ENCODE data around the gene MRPL24. TPM values are rescaled to one million over a fixed set of nuclear protein-coding genes. Genes with fewer than 3 reads are reported as not detected.

The MRPL24 gene
- total RNA-seq, 1 experiment from 2014 or later: 27.3 TPM

DNA sequence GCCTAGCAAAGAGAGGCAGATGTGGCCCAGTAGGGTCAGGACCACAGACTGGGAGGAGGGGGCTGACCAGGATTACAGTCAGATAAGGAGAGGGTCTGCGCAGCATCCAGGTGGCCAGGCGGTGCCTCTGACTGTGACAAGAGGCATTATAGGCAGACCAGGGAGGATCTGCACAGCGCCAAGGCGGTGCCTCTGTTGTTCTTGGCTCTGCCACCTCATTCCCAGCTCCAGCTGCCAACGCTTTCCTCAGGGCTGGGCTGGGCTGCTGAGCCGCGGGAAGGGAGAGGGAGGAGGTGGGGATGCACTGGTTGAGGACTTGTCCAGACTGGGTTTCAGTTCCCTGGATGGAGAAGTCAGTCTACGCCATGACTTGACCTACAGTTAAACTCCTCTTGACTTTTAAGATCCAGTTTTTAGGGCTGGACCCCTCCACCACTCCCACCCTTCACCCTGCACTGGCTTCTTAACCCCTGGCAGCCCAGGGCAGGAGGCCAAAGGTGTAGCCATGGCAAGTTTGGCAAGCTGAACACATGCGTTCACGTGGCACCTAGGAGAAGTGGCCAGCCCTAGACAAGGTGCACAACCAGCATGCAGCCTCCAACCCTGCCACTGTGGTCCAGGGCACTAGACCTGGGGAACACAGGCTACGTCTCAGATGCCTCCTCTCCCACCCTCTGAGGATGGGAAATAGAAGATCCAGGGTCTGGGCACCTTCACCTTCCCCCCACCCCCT lies 31.0 kb downstream of the MRPL24 start:
- H2BK12ac ChIP-seq (ENCODE audit: insufficient read length, low read depth, low read length): no peak overlapping the region
- H2AFZ ChIP-seq (ENCODE audit: low read length): no peak overlapping the region
- no peak overlapping the region for H3K23ac ChIP-seq (ENCODE audit: insufficient read length, low read depth, low read length)
- H4K91ac ChIP-seq (ENCODE audit: insufficient read length, low read depth, low read length): no peak overlapping the region
- DNase-seq: no peak
- Mint-ChIP-seq H3K9me3 (no peaks in the 10 kb centered on the region), H3K27ac (peak overlapping the region in 2 of 3 experiments; percentile 40 to 52; a peak in 2 of 7 replicates), H3K4me1 (peaks cover 63 to 66% of the 10 kb centered on the region in 2 experiments), H3K4me3 (peak overlapping the region in 1 of 2 experiments; percentile 91; a peak in 2 of 5 replicates), H3K27me3 (ENCODE audit: low read depth) (peaks cover 8% of the 10 kb centered on the region), H3K36me3 (ENCODE audit: insufficient read depth in 1 of 3, low read depth in 3 of 3) (peaks cover 0 to 3% (median 0%) of the 10 kb centered on the region in 3 experiments; a peak in 2 of 7 replicates)
- no peak overlapping the region for H2BK120ac ChIP-seq (ENCODE audit: low read depth, low read length, poor library complexity, severe bottlenecking)
- H2AK5ac ChIP-seq (ENCODE audit: insufficient read length, low read length): no peak overlapping the region
- H2BK5ac ChIP-seq (ENCODE audit: insufficient read length, low read length): no peak overlapping the region
- H2BK20ac ChIP-seq (ENCODE audit: low read depth, low read length, poor library complexity, severe bottlenecking): no peak overlapping the region
- no peak overlapping the region for H3K9ac ChIP-seq (ENCODE audit: extremely low read depth, insufficient read length, low read length)
- no peak overlapping the region for H3K18ac ChIP-seq (ENCODE audit: insufficient read length, low read depth, low read length)
- H3K4me1 ChIP-seq (ENCODE audit: insufficient read depth, low read length): peaks cover 11% of the 10 kb centered on the region; the same call in 1 of the 2 replicates
- no peak overlapping the region for H3K4me2 ChIP-seq (ENCODE audit: insufficient read depth, insufficient read length, low read length)
- H3K79me2 ChIP-seq (ENCODE audit: insufficient read depth, low read length): no peaks in the 10 kb centered on the region
- no peak overlapping the region for H3T11ph ChIP-seq (ENCODE audit: low read length)
- H3K56ac ChIP-seq (ENCODE audit: insufficient read length, low read depth, low read length): no peak overlapping the region
- H4K8ac ChIP-seq (replicated peaks; ENCODE audit: insufficient read length, low read depth, low read length): no peak overlapping the region
- peaks cover 25% of the 10 kb centered on the region for H3K23me2 ChIP-seq (ENCODE audit: insufficient read length, low read depth, low read length, poor library complexity, severe bottlenecking)
- no peaks in the 10 kb centered on the region for H3K9me3 ChIP-seq (ENCODE audit: control insufficient read depth, low read depth, low read length)
- H3K14ac ChIP-seq (ENCODE audit: insufficient read depth, low read length): no peak overlapping the region; the same call in 1 of the 2 replicates
- H4K5ac ChIP-seq (ENCODE audit: insufficient read length, low read depth, low read length): no peak overlapping the region
- no peaks in the 10 kb centered on the region; the same call in 1 of the 2 replicates for H3K27me3 ChIP-seq (ENCODE audit: insufficient read depth, low read length)
- H4K20me1 ChIP-seq (ENCODE audit: control insufficient read depth, insufficient read depth, insufficient read length): no peaks in the 10 kb centered on the region
- H3K79me1 ChIP-seq (ENCODE audit: insufficient read depth, low read depth, low read length, poor library complexity, severe bottlenecking): no peaks in the 10 kb centered on the region
- no peak overlapping the region for H2BK15ac ChIP-seq (ENCODE audit: low read depth, low read length)
- TF ChIP-seq, protein P1, sequence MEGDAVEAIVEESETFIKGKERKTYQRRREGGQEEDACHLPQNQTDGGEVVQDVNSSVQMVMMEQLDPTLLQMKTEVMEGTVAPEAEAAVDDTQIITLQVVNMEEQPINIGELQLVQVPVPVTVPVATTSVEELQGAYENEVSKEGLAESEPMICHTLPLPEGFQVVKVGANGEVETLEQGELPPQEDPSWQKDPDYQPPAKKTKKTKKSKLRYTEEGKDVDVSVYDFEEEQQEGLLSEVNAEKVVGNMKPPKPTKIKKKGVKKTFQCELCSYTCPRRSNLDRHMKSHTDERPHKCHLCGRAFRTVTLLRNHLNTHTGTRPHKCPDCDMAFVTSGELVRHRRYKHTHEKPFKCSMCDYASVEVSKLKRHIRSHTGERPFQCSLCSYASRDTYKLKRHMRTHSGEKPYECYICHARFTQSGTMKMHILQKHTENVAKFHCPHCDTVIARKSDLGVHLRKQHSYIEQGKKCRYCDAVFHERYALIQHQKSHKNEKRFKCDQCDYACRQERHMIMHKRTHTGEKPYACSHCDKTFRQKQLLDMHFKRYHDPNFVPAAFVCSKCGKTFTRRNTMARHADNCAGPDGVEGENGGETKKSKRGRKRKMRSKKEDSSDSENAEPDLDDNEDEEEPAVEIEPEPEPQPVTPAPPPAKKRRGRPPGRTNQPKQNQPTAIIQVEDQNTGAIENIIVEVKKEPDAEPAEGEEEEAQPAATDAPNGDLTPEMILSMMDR (conservative IDR thresholded peaks at IDR 0.05): no peak
- no peak overlapping the region for H3K4ac ChIP-seq (ENCODE audit: low read depth, low read length)
- WGBS (ENCODE audit: extremely low coverage, insufficient read length, low lambda C conversion rate): no CpG with 5 or more reads among the region's 11 CpGs
- H3K27ac ChIP-seq (ENCODE audit: insufficient read length, low read depth, low read length): no peak overlapping the region
